GM12891 (cell line): ENCODE data around the gene ACSF3. TPM values are rescaled to one million over a fixed set of nuclear protein-coding genes. Genes with fewer than 3 reads are reported as not detected.
A peak's percentile ranks its signal among the peaks of the same experiment; 100 is the strongest.

Source experiments
- DNase-seq: peaks from one replicate; pipeline ENCODE4 v3.0.0; 2011; ENCODE audit warnings: low spot score; ENCODE audit not compliant: insufficient read length
- FAIRE-seq: peaks from 2 replicates; lab custom pipeline; 2011; peaks lifted over from hg19 to GRCh38; lab: Jason Lieb, UNC
- PAX5 ChIP-seq: IDR thresholded peaks from 2 replicates; pipeline ENCODE4 v1.6.1; 2011; ENCODE audit warnings: low read length, moderate library complexity, mild to moderate bottlenecking; ENCODE audit not compliant: insufficient read depth, severe bottlenecking
- POLR2A ChIP-seq: IDR thresholded peaks from 2 replicates; pipeline ENCODE4 v1.6.1; 2011; ENCODE audit warnings: low read depth, low read length, control low read depth
- POLR2AphosphoS5 ChIP-seq: IDR thresholded peaks from 2 replicates; pipeline ENCODE4 v1.6.1; 2011; ENCODE audit warnings: low read depth, low read length, control low read depth
- POU2F2 ChIP-seq: IDR thresholded peaks from 2 replicates; pipeline ENCODE4 v1.6.1; 2011; ENCODE audit warnings: low read depth, mild to moderate bottlenecking, control low read depth, low read length, moderate library complexity
- SPI1 ChIP-seq: IDR thresholded peaks from 2 replicates; pipeline ENCODE4 v1.6.1; 2011; ENCODE audit warnings: low read depth, low read length, control low read depth
- TAF1 ChIP-seq: IDR thresholded peaks from 2 replicates; pipeline ENCODE4 v1.6.1; 2011; ENCODE audit warnings: low read depth, low read length, control low read depth
- polyA plus RNA-seq: library from polyadenylated mRNA; unstranded; fragments of >200 nt; gene quantifications from one replicate; pipeline ENCODE4 v1.2.1, GENCODE V29; 2012; ENCODE audit warnings: low read depth, missing spikeins, inconsistent platforms; ENCODE audit not compliant: missing spikeins

Gene ACSF3
- polyA plus RNA-seq, result 24.9 TPM

DNA sequence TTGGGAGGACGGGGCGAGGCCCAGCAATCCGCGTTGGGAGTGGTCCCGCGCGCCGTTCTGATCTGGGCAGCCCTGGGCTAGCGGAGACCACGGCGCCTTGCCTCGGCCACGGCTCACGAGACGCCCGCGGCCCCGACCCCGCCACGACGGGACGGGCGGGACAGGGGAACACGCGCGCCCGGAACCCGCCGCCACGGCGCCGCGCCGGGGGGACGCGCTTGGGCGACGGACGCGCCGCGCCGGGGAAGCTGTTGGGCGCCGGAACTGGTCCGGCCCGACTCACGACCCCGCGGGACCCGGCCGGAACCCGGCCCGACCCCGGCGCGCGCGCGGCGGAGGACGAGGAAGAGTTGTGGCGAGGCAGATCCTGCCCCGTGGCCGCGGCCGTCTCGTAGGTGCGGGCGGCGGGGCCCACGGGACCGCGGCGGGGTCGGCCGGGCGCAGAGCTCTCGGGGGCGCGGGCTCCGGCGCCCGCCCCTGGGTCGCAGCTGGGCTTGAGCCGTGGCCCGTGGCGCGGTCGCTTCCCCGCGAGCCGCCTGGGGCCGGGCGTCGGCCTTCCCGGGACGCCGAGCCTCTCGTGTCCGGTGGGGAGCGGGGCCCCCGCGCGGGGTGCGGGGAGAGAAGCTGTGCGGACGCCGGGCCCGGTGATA is at the start of gene ACSF3:
ACSF3 (plus strand) TSS at position 251 of the 650 bp plus-strand sequence. CDS start 6,830 bp downstream, outside the sequence.
- peak; percentile 92 for DNase-seq
- FAIRE-seq, result peak; percentile 88
- peak; percentile 39 for TF ChIP-seq PAX5
- TF ChIP-seq POLR2A, result no peak
- TF ChIP-seq POLR2AphosphoS5, result no peak
- peak; percentile 57; the same call in 1 of the 2 replicates for TF ChIP-seq TAF1
- TF ChIP-seq POU2F2, result no peak; the same call in 1 of the 2 replicates
- no peak for TF ChIP-seq SPI1

DNA sequence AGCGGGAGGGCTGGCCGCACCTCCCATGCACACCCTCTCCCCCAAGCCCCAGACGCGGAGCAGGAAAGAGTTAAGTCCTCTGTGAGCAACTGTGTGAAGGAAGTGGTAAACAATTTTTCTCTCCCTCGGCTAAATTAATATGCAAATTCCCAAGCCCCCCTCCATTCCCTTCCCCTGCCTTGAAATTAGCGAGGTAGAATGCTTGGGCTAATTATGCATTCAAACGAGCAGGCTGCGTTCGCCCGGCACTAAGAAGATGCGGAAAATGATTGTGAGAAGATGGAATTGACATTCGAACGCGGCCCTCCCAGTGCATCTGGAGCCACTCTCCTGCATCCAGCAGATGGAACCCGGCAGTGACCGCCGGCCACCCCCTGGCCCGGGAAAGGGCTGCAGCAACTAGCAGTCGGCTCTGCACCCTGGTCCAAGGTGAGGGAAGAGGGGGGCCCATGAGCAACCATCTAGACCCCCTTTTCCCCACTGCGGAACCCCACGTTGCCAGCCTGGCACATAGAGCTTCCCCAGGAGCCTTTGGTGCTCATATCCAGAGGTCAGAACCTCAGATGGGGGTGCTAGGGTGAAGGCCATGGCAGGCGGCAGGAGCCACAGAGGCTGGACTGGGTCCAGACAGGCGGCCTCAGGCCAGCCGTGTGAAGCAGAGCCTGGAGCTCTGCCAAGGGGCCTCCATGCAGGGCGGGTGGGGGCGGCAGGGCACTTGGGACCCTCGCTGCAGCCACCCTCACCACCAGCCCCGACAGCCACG is 49.1 kb upstream of the ACSF3 start:
- TF ChIP-seq SPI1 (no peak), PAX5 (no peak), POU2F2 (no peak), TAF1 (no peak), POLR2A (no peak)
- FAIRE-seq, result no peak

DNA sequence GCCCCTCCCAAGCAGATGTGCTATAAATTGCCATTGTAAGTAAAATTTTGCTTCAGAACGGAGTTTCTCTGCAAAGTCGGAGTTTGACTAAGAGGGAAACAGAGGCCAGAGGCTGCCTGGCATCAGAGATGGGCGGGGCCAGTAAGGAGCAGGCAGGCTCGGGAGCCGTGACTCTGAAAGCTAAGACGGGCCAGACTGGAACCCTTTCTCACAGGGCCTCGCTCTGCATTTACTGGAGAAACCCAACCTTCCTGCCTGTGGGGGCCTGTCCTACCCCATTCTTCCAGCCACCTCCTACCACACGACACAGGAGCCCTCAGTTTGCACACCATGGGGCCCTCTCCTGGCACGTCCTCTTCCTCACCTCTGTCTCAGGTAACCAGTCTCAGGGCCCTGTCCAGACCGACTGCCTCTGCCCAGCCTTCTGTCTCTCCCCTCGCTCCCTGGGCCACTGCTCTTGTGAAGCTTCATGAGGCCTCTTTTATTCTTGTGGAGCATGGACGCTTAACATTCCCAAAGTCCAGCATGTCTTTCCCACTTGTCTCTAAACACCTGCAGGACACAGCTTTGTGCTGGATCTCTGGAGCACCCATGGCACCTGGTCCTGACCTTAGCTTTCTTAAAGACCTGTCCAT is 48.4 kb upstream of the ACSF3 start:
- TF ChIP-seq PAX5, result no peak
- FAIRE-seq (no peak), DNase-seq (no peak)

More for the DNA sequence above, 49.1 kb upstream of the ACSF3 start:
- no peak for DNase-seq

DNA sequence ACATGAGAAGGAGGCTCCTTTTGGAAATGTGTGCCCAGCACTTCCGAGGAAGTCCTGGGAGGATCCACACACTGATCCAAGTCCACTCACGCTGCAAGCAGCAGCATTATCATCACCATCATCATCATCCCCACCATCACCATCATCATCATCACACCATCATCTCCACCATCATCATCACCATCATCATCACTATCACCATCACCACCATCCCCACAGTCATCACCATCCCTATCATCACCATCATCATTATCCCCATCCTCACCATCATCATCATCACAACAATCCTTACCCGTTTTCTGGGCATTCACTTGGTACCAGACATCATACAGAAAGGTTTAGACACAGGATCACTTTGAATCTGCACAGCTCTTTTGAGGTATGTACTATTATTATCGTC is 47.8 kb upstream of the ACSF3 start:
- DNase-seq (no peak), FAIRE-seq (no peak)
- TF ChIP-seq POLR2A (no peak), PAX5 (no peak), SPI1 (no peak), POLR2AphosphoS5 (no peak), TAF1 (no peak), POU2F2 (no peak)

DNA sequence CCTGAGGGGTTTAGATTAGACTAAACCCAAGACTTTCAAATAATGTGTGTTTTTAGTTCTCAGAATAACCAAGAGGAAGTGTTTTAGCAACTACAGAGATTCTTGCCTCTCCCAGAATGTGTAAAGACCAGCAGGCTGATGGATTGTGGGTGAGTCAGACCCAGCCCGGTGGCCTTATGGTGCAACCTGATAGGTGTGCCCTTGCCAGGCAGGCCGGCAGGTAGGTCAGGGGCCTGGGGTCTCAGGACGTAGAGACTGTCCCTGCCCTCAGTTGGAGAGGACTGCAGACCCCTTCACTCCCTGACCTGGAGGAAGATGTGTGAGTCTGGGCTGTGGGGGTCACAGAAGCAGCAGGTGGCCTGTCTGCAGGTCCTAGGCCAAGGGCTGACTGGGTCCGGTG is 47.2 kb upstream of the ACSF3 start:
- DNase-seq (no peak), FAIRE-seq (no peak)
- TF ChIP-seq POLR2A (no peak), TAF1 (no peak), SPI1 (no peak), POLR2AphosphoS5 (no peak), POU2F2 (no peak)

GRCh38 chr16:89047331-89048089 is 46.1 kb upstream of the ACSF3 start:
- DNase-seq, result no peak
- no peak for FAIRE-seq
- no peak for TF ChIP-seq TAF1

DNA sequence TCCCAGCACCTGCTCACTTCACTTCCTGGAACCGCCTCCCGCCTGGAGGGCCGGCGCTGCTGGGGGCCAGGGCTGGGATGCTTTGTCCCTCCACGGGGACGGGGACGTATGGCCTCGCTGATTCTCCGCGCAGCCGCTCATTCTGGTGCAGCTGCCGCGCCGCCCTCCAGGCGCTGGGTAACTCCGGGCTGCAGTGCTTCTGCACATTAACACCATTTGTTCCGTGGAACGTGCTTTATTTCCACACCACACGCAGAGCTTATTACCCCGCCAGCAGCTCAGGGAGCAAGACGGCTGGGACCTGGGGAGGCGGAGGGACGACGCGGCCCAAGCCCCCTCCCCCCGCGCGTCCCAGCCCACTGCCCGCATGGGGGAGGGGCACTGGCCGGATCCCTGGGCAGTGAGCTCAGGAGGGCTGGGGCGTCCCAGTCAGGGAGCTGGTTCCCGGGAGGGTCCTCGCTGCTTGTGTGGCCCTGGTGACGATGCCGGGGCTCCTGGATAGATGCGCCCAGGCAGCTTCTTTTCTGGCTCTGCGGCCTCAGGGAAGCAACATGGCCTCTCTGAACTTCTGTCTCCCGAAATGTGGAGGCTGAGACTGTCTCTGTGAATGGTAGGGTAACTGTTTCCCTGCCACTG is 45.4 kb upstream of the ACSF3 start:
- FAIRE-seq (no peak), DNase-seq (no peak)
- no peak for TF ChIP-seq SPI1
- no peak for TF ChIP-seq POLR2AphosphoS5
- no peak for TF ChIP-seq POLR2A
- TF ChIP-seq TAF1, result no peak
- TF ChIP-seq POU2F2, result no peak
- TF ChIP-seq PAX5, result no peak

DNA sequence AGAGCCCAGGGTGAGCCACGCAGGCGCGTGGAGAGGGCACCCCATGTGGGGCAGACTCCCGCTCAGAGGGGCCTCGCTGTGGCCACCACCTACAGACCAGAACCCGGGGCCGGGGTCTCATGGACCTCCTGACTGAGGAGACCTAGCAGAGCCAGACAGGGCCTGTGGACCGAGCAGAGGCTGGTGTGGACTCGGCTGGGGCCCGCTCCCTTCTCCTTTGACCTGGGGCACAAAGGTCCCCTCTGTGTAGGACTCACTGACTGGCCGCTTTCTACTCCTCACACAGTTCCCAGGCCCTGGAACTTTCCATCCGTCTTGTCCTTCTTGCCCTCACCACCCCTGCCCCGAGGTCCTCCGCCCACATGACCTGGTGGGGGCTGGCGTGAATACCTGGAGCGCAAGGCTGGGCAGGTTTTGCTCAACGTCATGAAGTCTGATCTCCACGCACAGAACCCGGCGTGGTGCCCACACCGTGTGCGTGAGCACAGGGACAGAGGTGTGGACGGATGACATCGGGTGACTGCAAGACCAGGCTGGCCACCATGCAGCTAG is 44.7 kb upstream of the ACSF3 start:
- FAIRE-seq (no peak), DNase-seq (no peak)
- TF ChIP-seq PAX5 (no peak), SPI1 (no peak), POLR2A (no peak), POU2F2 (no peak), POLR2AphosphoS5 (no peak), TAF1 (no peak)
